Upper lobe of left lung (tissue), 6 donors: ENCODE results near the gene LMF2. TPM values are rescaled to one million over a fixed set of nuclear protein-coding genes. Genes with fewer than 3 reads are reported as not detected.
A peak's percentile ranks its signal among the peaks of the same experiment; 100 is the strongest.
"Not testable (repeated sequence)": the region's sequence is repeated elsewhere in the genome, so short reads cannot be mapped to it uniquely, and the experiment has no call there.

Source experiments
- ATAC-seq, 2 donors: fragments of 200-7000 bp; cut with Tn5 transposase; one replicate each; pipeline ENCODE4 v1.9.1; 2022; ENCODE audit warnings: mild to moderate bottlenecking in 2 of 2, moderate library complexity in 2 of 2; ENCODE audit not compliant: low FRiP score in 2 of 2
- DNase-seq, 2 donors: peaks; one replicate each; pipeline ENCODE4 v3.0.0-alpha.2; 2019 to 2020
- H3K27ac ChIP-seq, 4 donors: fragments of 200-600 bp; sonication (generic); one replicate each; pipeline ENCODE4 v1.5.1; 2016 to 2019
- H3K27me3 ChIP-seq, 4 donors: fragments of 200-600 bp; sonication (generic); one replicate each; pipeline ENCODE4 v1.5.1; 2017 to 2019
- H3K36me3 ChIP-seq, 4 donors: fragments of 200-600 bp; sonication (generic); one replicate each; pipeline ENCODE4 v1.5.1; 2016 to 2019
- H3K4me1 ChIP-seq, 4 donors: fragments of 200-600 bp; sonication (generic); one replicate each; pipeline ENCODE4 v1.5.1; 2018 to 2019
- H3K4me3 ChIP-seq, 4 donors: fragments of 200-600 bp; sonication (generic); one replicate each; pipeline ENCODE4 v1.5.1; 2017 to 2019; ENCODE audit warnings: mild to moderate bottlenecking in 2 of 4, moderate library complexity in 1 of 4
- H3K9me3 ChIP-seq, 4 donors: fragments of 200-600 bp; sonication (generic); one replicate each; pipeline ENCODE4 v1.5.1; 2018 to 2019
- CTCF ChIP-seq, 6 experiments: fragments of 450-650 bp in 4 of 6; fragments of 200-600 bp in 2 of 6; sonication (generic) in 2 of 6; IDR thresholded peaks; one replicate each; pipeline ENCODE4 v1.5.1; 2016 to 2019; ENCODE audit warnings: antibody characterized with exemption in 6 of 6
- EP300 ChIP-seq, 4 donors: sonication (generic); formaldehyde crosslinking; IDR thresholded peaks; one replicate each; pipeline ENCODE4 v1.5.1; 2017; ENCODE audit warnings: antibody characterized with exemption in 4 of 4, control low read depth in 2 of 4
- POLR2A ChIP-seq, 4 donors: fragments of 450-650 bp; IDR thresholded peaks; one replicate each; pipeline ENCODE4 v1.5.1; 2016 to 2017; ENCODE audit warnings: antibody characterized with exemption in 4 of 4, mild to moderate bottlenecking in 2 of 4
- POLR2AphosphoS5 ChIP-seq, 2 donors: sonication (generic); formaldehyde crosslinking; IDR thresholded peaks; one replicate each; pipeline ENCODE4 v1.5.1; 2017; ENCODE audit warnings: antibody characterized with exemption in 2 of 2
- WGBS, 2 donors: methylation state at CpG; one replicate each; pipeline ENCODE4 v1.1.5; 2017 to 2018; 5-methylcytosine and 5-hydroxymethylcytosine counted together
- total RNA-seq, 6 donors: library from RNA; depleted of rRNA in 4 of 6; stranded (reverse); fragments of >200 nt in 4 of 6; gene quantifications; one replicate each; pipeline versions ENCODE4 v1.1.0 to v1.2.1, GENCODE V29; 2016 to 2021
- donor health status: DM: no; HTN: no; CAD: no; lungs with moderate emphysema.
- donor health status: DM: no; HTN: yes; CAD: no; lungs with severe emphysema.

The LMF2 gene
- total RNA-seq, 6 donors from 2014 or later: 36.0 to 87.4 (median 77.4) TPM

- ATAC-seq: peak in 1 of 2 donors; percentile 0
- TF ChIP-seq POLR2A (IDR thresholded peaks at IDR 0.05): peak in 1 of 4 donors; percentile 72
- TF ChIP-seq CTCF (IDR thresholded peaks at IDR 0.05): peak in 3 of 6 experiments; percentile 24 to 44 (median 29)
- TF ChIP-seq POLR2AphosphoS5 (IDR thresholded peaks at IDR 0.05): peak; percentile 47 to 65
- TF ChIP-seq EP300 (IDR thresholded peaks at IDR 0.05): no peak
- Histone ChIP-seq H3K4me3 (no peak overlapping the region), H3K36me3 (no peaks in the 10 kb centered on the region), H3K27me3 (peaks cover 0 to 15% (median 3%) of the 10 kb centered on the region in 4 donors), H3K9me3 (no peaks in the 10 kb centered on the region), H3K27ac (peak overlapping the region; percentile 94 to 98 (median 96)), H3K4me1 (peaks cover 46 to 72% (median 60%) of the 10 kb centered on the region in 4 donors)
- DNase-seq: peak in 1 of 2 donors; percentile 66
- WGBS, 2 donors: 74 to 87% methylated on average over 19 of the region's 19 CpGs
Observed at GRCh38 chr22:50542416-50542927, 35.0 kb upstream of the LMF2 start.

- DNase-seq (peak in 1 of 2 donors; percentile 85), ATAC-seq (peak; percentile 64 to 71)
- Histone ChIP-seq H3K4me1 (peaks cover 46 to 69% (median 61%) of the 10 kb centered on the region in 4 donors), H3K27ac (peak overlapping the region; percentile 94 to 98 (median 96))
- TF ChIP-seq POLR2AphosphoS5 (IDR thresholded peaks at IDR 0.05) (peak; percentile 53 to 76), POLR2A (IDR thresholded peaks at IDR 0.05) (peak in 1 of 4 donors; percentile 71), EP300 (IDR thresholded peaks at IDR 0.05) (peak in 1 of 4 donors; percentile 13)
- H3K4me3 ChIP-seq, H3K9me3 ChIP-seq, H3K27me3 ChIP-seq, H3K36me3 ChIP-seq: not testable (repeated sequence)
- WGBS, 2 donors: 36 to 49% methylated on average over 5 of the region's 5 CpGs
Observed at GRCh38 chr22:50541667-50542026, 34.1 kb upstream of the LMF2 start.

- TF ChIP-seq EP300 (IDR thresholded peaks at IDR 0.05): no peak
- DNase-seq (no peak), ATAC-seq (no peak)
- Histone ChIP-seq H3K27ac (peak overlapping the region; percentile 94 to 98 (median 96)), H3K4me3 (no peak overlapping the region), H3K4me1 (peaks cover 46 to 62% (median 57%) of the 10 kb centered on the region in 4 donors), H3K36me3 (no peaks in the 10 kb centered on the region), H3K27me3 (no peaks in the 10 kb centered on the region), H3K9me3 (no peaks in the 10 kb centered on the region)
- WGBS, 2 donors: 77 to 79% methylated on average over 10 of the region's 10 CpGs
Observed at GRCh38 chr22:50540381-50540780, 32.9 kb upstream of the LMF2 start.

- ATAC-seq: no peak
- Histone ChIP-seq H3K36me3 (no peaks in the 10 kb centered on the region), H3K27ac (peak overlapping the region; percentile 94 to 98 (median 96)), H3K27me3 (no peaks in the 10 kb centered on the region), H3K9me3 (no peaks in the 10 kb centered on the region), H3K4me3 (no peak overlapping the region), H3K4me1 (peaks cover 46 to 58% (median 55%) of the 10 kb centered on the region in 4 donors)
- 82 to 89% methylated on average over 13 of the region's 13 CpGs for WGBS, 2 donors
- no peak for TF ChIP-seq CTCF (IDR thresholded peaks at IDR 0.05)
- TF ChIP-seq POLR2A (IDR thresholded peaks at IDR 0.05): no peak
- no peak for TF ChIP-seq EP300 (IDR thresholded peaks at IDR 0.05)
- TF ChIP-seq POLR2AphosphoS5 (IDR thresholded peaks at IDR 0.05): no peak
- no peak for DNase-seq
Observed at GRCh38 chr22:50537765-50538164, 30.3 kb upstream of the LMF2 start.

- TF ChIP-seq POLR2A (IDR thresholded peaks at IDR 0.05) (no peak), POLR2AphosphoS5 (IDR thresholded peaks at IDR 0.05) (no peak), CTCF (IDR thresholded peaks at IDR 0.05) (no peak)
- no peaks in the 10 kb centered on the region for H3K27me3 ChIP-seq
- DNase-seq: no peak
- H3K27ac ChIP-seq: no peak overlapping the region
- H3K9me3 ChIP-seq: no peaks in the 10 kb centered on the region
- no peaks in the 10 kb centered on the region for H3K36me3 ChIP-seq
- WGBS, 2 donors: 79 to 84% methylated on average over 3 of the region's 3 CpGs
- H3K4me1 ChIP-seq: peaks cover 45 to 64% (median 56%) of the 10 kb centered on the region in 4 donors
- ATAC-seq: no peak
- H3K4me3 ChIP-seq: no peak overlapping the region
Observed at GRCh38 chr22:50536226-50536625, 28.7 kb upstream of the LMF2 start.

GRCh38 chr22:50535113-50535512 lies 27.6 kb upstream of the LMF2 start:
- DNase-seq (no peak), ATAC-seq (no peak)
- Histone ChIP-seq H3K9me3 (no peaks in the 10 kb centered on the region), H3K36me3 (no peaks in the 10 kb centered on the region), H3K4me1 (peaks cover 44 to 73% (median 52%) of the 10 kb centered on the region in 4 donors), H3K27ac (peak overlapping the region; percentile 69 to 99 (median 97)), H3K27me3 (no peaks in the 10 kb centered on the region), H3K4me3 (no peak overlapping the region)
- WGBS, 2 donors: 79% methylated on average over 8 of the region's 8 CpGs
- no peak for TF ChIP-seq CTCF (IDR thresholded peaks at IDR 0.05)
- TF ChIP-seq POLR2AphosphoS5 (IDR thresholded peaks at IDR 0.05): no peak
- TF ChIP-seq POLR2A (IDR thresholded peaks at IDR 0.05): no peak
- no peak for TF ChIP-seq EP300 (IDR thresholded peaks at IDR 0.05)
